Measurements from ENCODE around the gene MEF2C. TPM values are rescaled to one million over a fixed set of nuclear protein-coding genes. Genes with fewer than 3 reads are reported as not detected.

The MEF2C gene
- total RNA-seq, 2 donors from 2014 or later = 7.3 to 26.9 TPM

DNA sequence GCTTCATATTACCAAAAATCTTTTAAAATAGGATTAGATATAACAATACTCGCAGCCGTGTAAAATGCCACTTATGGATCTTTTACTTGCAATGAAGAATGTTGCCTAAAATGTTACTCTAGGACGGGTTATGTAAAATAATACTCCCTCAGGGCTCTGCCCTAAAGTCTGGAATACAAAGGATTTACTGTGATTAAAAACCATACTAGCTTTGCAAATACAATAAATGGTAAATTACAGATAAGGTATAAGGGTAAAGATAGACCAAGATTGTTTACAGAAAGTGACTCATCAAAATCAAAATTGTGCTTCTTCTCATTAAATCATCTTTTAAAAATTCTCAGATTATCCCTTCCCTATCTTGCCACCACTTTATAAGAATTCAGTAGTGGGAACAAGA is 163.6 kb downstream of the MEF2C start:
- H3K36me3 ChIP-seq = no peaks in the 10 kb centered on the region
- no peaks in the 10 kb centered on the region for H3K4me1 ChIP-seq
- H3K27me3 ChIP-seq = no peaks in the 10 kb centered on the region
- H3K27ac ChIP-seq = no peak overlapping the region
- H3K9ac ChIP-seq (ENCODE audit: low read depth in 2 of 2, low read length in 2 of 2) = no peak overlapping the region
- TF ChIP-seq, protein P1, sequence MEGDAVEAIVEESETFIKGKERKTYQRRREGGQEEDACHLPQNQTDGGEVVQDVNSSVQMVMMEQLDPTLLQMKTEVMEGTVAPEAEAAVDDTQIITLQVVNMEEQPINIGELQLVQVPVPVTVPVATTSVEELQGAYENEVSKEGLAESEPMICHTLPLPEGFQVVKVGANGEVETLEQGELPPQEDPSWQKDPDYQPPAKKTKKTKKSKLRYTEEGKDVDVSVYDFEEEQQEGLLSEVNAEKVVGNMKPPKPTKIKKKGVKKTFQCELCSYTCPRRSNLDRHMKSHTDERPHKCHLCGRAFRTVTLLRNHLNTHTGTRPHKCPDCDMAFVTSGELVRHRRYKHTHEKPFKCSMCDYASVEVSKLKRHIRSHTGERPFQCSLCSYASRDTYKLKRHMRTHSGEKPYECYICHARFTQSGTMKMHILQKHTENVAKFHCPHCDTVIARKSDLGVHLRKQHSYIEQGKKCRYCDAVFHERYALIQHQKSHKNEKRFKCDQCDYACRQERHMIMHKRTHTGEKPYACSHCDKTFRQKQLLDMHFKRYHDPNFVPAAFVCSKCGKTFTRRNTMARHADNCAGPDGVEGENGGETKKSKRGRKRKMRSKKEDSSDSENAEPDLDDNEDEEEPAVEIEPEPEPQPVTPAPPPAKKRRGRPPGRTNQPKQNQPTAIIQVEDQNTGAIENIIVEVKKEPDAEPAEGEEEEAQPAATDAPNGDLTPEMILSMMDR (IDR thresholded peaks at IDR 0.05) = no peak
- no peak overlapping the region for H3K4me3 ChIP-seq
- H3K9me3 ChIP-seq = no peaks in the 10 kb centered on the region
- no peak for DNase-seq
- intact Hi-C loops (cut with DNase I) = no loop called here

DNA sequence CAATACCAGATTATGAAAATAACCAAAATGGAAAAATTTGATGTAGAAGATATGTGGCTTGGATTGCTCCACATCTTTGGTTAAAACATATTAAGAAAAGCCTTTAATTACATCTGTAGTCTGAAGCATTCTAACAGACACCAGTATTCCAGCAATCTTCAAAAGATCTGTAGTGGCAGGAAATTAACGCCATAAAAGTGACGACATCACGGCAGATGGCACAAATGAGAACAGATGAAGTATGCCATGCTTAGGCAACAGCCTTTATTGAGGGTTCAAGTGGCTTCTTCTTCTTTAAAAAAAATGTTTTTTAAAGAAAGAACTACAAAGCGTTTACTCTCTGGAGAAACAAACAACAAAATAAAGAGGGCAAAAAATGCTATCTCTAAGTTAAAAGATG is 164.2 kb downstream of the MEF2C start:
- no peaks in the 10 kb centered on the region for H3K9me3 ChIP-seq
- no peak for DNase-seq
- no peaks in the 10 kb centered on the region for H3K36me3 ChIP-seq
- intact Hi-C loops (cut with DNase I) = no loop called here
- H3K4me1 ChIP-seq = no peaks in the 10 kb centered on the region
- H3K27ac ChIP-seq = no peak overlapping the region
- H3K27me3 ChIP-seq = no peaks in the 10 kb centered on the region
- H3K4me3 ChIP-seq = no peak overlapping the region
- TF ChIP-seq, protein P1 (IDR thresholded peaks at IDR 0.05) = no peak
- no peak overlapping the region for H3K9ac ChIP-seq (ENCODE audit: low read depth in 2 of 2, low read length in 2 of 2)

DNA sequence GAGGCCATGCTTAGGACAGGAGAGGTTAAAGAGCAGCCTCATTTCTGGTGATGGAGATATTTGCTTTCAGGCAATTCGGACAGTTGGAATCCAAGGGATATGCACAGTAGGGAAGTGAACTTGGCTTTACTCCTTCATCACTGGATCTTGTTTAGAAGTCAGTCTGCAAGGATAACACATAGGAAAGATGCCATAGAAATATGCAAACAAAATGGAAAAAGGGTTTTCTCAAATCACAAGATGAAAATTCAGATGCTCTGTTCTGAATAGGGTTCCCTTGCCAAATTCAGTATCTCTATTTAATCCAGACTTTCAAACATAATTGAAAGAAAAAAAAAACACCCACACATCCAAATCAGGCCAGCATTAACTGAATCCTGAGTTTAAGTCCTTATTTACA is 166.9 kb downstream of the MEF2C start:
- H3K4me1 ChIP-seq = no peaks in the 10 kb centered on the region
- H3K36me3 ChIP-seq = no peaks in the 10 kb centered on the region
- no peak overlapping the region for H3K4me3 ChIP-seq
- no peak overlapping the region for H3K27ac ChIP-seq
- intact Hi-C loops (cut with DNase I) = no loop called here
- no peak for DNase-seq
- H3K27me3 ChIP-seq = no peaks in the 10 kb centered on the region
- H3K9me3 ChIP-seq = no peaks in the 10 kb centered on the region
- TF ChIP-seq, protein P1 (IDR thresholded peaks at IDR 0.05) = no peak
- no peak overlapping the region for H3K9ac ChIP-seq (ENCODE audit: low read depth in 2 of 2, low read length in 2 of 2)

DNA sequence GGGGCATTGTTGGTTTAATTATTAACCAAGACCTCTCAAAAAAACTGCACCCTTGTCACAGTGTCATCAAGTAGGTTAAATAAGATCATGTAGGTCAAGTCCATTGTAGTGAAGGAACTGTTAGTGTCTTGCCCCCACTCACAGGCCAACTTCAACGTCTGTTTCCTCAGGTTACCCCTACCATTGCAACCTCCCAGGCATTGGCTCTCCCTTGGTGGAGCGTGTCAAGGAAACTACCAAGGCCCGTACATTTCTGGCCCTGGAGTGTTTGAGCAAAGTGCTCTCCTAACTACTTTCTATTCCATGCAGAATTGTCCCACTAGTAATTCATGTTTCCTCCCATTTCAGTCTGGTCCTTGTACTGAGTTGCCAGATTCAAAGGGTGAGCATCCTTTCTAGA is 167.5 kb downstream of the MEF2C start:
- no peaks in the 10 kb centered on the region for H3K36me3 ChIP-seq
- H3K27me3 ChIP-seq = no peaks in the 10 kb centered on the region
- DNase-seq = no peak
- no peaks in the 10 kb centered on the region for H3K9me3 ChIP-seq
- H3K27ac ChIP-seq = no peak overlapping the region
- H3K4me3 ChIP-seq = no peak overlapping the region
- TF ChIP-seq, protein P1 (IDR thresholded peaks at IDR 0.05) = no peak
- no peaks in the 10 kb centered on the region for H3K4me1 ChIP-seq
- intact Hi-C loops (cut with DNase I) = no loop called here
- no peak overlapping the region for H3K9ac ChIP-seq (ENCODE audit: low read depth in 2 of 2, low read length in 2 of 2)

DNA sequence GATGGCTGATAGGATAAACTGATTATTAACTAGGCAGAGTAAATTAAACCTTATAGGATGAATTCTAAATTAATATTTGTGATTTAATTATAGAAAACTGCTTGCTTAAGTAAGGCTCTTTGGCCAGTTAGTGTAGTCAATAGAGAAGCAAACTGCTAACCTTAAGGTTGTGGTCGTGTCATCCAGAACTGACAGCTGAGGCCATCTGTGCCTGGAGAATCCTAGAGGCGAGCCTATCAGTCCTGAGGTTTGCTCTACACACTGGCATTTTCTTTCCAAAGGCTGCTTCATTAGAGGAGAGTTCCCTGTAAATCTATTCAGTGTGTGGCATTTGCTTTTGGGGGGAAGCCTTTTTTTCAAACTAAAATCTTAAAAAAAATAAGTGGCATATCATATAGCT is 169.2 kb downstream of the MEF2C start:
- Histone ChIP-seq H3K4me3 (no peak overlapping the region), H3K27ac (no peak overlapping the region), H3K27me3 (no peaks in the 10 kb centered on the region), H3K9ac (ENCODE audit: low read depth in 2 of 2, low read length in 2 of 2) (no peak overlapping the region), H3K4me1 (no peaks in the 10 kb centered on the region), H3K9me3 (no peaks in the 10 kb centered on the region), H3K36me3 (no peaks in the 10 kb centered on the region)
- TF ChIP-seq, protein P1 (IDR thresholded peaks at IDR 0.05) = no peak
- intact Hi-C loops (cut with DNase I) = no loop called here
- no peak for DNase-seq
